Left lung (tissue), 10 donors: ENCODE measurements around the gene MRRF. TPM values are rescaled to one million over a fixed set of nuclear protein-coding genes. Genes with fewer than 3 reads are reported as not detected.

Experiments
- ATAC-seq: fragments of 200-7000 bp; cut with Tn5 transposase; one replicate; pipeline ENCODE4 v1.9.1; 2020; ENCODE audit warnings: moderate library complexity
- DNase-seq, 4 donors: peaks; one replicate each; pipeline ENCODE4 v3.0.0-alpha.2; 2013 to 2020
- H3K27ac ChIP-seq, 2 donors: fragments of 200-600 bp; sonication (generic) in 1 of 2; one replicate each; pipeline versions ENCODE4 v1.5.0 to v1.8.0; 2020 to 2021
- H3K27me3 ChIP-seq, 2 donors: fragments of 200-600 bp; sonication (generic) in 1 of 2; one replicate each; pipeline versions ENCODE4 v1.5.0 to v1.8.0; 2020 to 2021
- H3K36me3 ChIP-seq, 2 donors: fragments of 200-600 bp; sonication (generic) in 1 of 2; one replicate each; pipeline versions ENCODE4 v1.5.0 to v1.8.0; 2020 to 2021
- H3K4me1 ChIP-seq, 2 donors: fragments of 200-600 bp; one replicate each; pipeline ENCODE4 v1.8.0; 2021
- H3K4me3 ChIP-seq, 2 donors: fragments of 200-600 bp; sonication (generic) in 1 of 2; one replicate each; pipeline versions ENCODE4 v1.5.0 to v1.8.0; 2020 to 2021; ENCODE audit warnings: mild to moderate bottlenecking in 1 of 2
- H3K9me3 ChIP-seq, 2 donors: fragments of 200-600 bp; sonication (generic) in 1 of 2; one replicate each; pipeline versions ENCODE4 v1.5.0 to v1.8.0; 2020 to 2021
- intact Hi-C, 2 donors: fragments of 100-400 bp; cut with DNase I; formaldehyde crosslinking; loops; one replicate each; pipeline versions ENCODE4 v1.11.2 to v1.14.2; 2022
- polyA plus RNA-seq, 6 donors: library from polyadenylated mRNA; unstranded; fragments of 120-200 nt; gene quantifications; one replicate each; pipeline ENCODE4 v1.2.1, GENCODE V29; 2013; ENCODE audit not compliant: insufficient read length in 6 of 6
- total RNA-seq, 2 donors: library from RNA; stranded (reverse); fragmentation: NEBNext Ultra II Directional; extraction: Animal tissue kit (Norgen Biotek cat#: 25700); gene quantifications; one replicate each; pipeline ENCODE4 v1.2.1, GENCODE V29; 2021
- TF ChIP-seq, protein P1 (sequence below), 2 donors: fragments of 200-600 bp; sonication (generic) in 1 of 2; IDR thresholded peaks; one replicate each; pipeline versions ENCODE4 v1.5.0 to v1.8.0; 2021; ENCODE audit warnings: antibody characterized with exemption in 2 of 2
- donor health status: DM: no; HTN: yes; CAD: no.
- donor health status: DM: no; HTN: no; CAD: no.

The MRRF gene
- total and polyA plus RNA-seq, 8 donors, result 21.3 to 53.0 (median 41.2) TPM

GRCh38 chr9:122349201-122349600, 84.5 kb downstream of the MRRF start:
- Histone ChIP-seq H3K27me3 (peaks cover 0 to 37% of the 10 kb centered on the region in 2 donors), H3K4me1 (peaks cover 6 to 24% of the 10 kb centered on the region in 2 donors), H3K4me3 (no peak overlapping the region), H3K36me3 (no peaks in the 10 kb centered on the region), H3K27ac (no peak overlapping the region), H3K9me3 (peaks cover 0 to 7% of the 10 kb centered on the region in 2 donors)
- ATAC-seq (no peak), DNase-seq (no peak)
- intact Hi-C loops, result no loop called here
- TF ChIP-seq, protein P1, sequence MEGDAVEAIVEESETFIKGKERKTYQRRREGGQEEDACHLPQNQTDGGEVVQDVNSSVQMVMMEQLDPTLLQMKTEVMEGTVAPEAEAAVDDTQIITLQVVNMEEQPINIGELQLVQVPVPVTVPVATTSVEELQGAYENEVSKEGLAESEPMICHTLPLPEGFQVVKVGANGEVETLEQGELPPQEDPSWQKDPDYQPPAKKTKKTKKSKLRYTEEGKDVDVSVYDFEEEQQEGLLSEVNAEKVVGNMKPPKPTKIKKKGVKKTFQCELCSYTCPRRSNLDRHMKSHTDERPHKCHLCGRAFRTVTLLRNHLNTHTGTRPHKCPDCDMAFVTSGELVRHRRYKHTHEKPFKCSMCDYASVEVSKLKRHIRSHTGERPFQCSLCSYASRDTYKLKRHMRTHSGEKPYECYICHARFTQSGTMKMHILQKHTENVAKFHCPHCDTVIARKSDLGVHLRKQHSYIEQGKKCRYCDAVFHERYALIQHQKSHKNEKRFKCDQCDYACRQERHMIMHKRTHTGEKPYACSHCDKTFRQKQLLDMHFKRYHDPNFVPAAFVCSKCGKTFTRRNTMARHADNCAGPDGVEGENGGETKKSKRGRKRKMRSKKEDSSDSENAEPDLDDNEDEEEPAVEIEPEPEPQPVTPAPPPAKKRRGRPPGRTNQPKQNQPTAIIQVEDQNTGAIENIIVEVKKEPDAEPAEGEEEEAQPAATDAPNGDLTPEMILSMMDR (IDR thresholded peaks at IDR 0.05), result no peak

- TF ChIP-seq, protein P1 (IDR thresholded peaks at IDR 0.05), result peak; percentile 92 to 98
- intact Hi-C loops, result loop anchor here (5.0 to 10.0 kb wide), 3 partner anchors 223 to 256 kb away; partner anchors contain the start of gene TTLL11 (in 1 of the 2)
- Histone ChIP-seq H3K27me3 (peaks cover 0 to 37% of the 10 kb centered on the region in 2 donors), H3K4me1 (peaks cover 6 to 29% of the 10 kb centered on the region in 2 donors), H3K4me3 (no peak overlapping the region), H3K36me3 (no peaks in the 10 kb centered on the region), H3K9me3 (peaks cover 0 to 7% of the 10 kb centered on the region in 2 donors), H3K27ac (no peak overlapping the region)
- DNase-seq (peak; percentile 72 to 95 (median 84)), ATAC-seq (peak; percentile 93)
These were observed 86.1 kb downstream of the MRRF start for GRCh38 chr9:122350577-122351355.

GRCh38 chr9:122354536-122355199, 90.0 kb downstream of the MRRF start:
- TF ChIP-seq, protein P1 (IDR thresholded peaks at IDR 0.05), result no peak
- H3K4me3 ChIP-seq, result no peak overlapping the region
- peaks cover 0 to 7% of the 10 kb centered on the region in 2 donors for H3K9me3 ChIP-seq
- DNase-seq (peak in 1 of 4 donors; percentile 73), ATAC-seq (peak; percentile 68)
- peaks cover 0 to 6% of the 10 kb centered on the region in 2 donors for H3K4me1 ChIP-seq
- H3K27me3 ChIP-seq, result peaks cover 0 to 5% of the 10 kb centered on the region in 2 donors
- intact Hi-C loops, result loop anchor here (5.0 to 10.0 kb wide), 3 partner anchors 227 to 260 kb away; partner anchors contain the start of gene TTLL11 (in 1 of the 2)
- no peaks in the 10 kb centered on the region for H3K36me3 ChIP-seq
- H3K27ac ChIP-seq, result no peak overlapping the region

GRCh38 chr9:122355336-122355875, 90.7 kb downstream of the MRRF start:
- peaks cover 0 to under 1% of the 10 kb centered on the region in 2 donors for H3K27me3 ChIP-seq
- H3K9me3 ChIP-seq, result peaks cover 0 to 7% of the 10 kb centered on the region in 2 donors
- TF ChIP-seq, protein P1 (IDR thresholded peaks at IDR 0.05), result no peak
- DNase-seq, result no peak
- H3K36me3 ChIP-seq, result no peaks in the 10 kb centered on the region
- no peak overlapping the region for H3K27ac ChIP-seq
- no peak overlapping the region for H3K4me3 ChIP-seq
- peak; percentile 42 for ATAC-seq
- intact Hi-C loops, result loop anchor here in 1 of 2 donors (10.0 kb wide), 2 partner anchors 231 to 261 kb away; partner anchors contain the start of gene TTLL11
- peaks cover 0 to 6% of the 10 kb centered on the region in 2 donors for H3K4me1 ChIP-seq
